Ascending aorta (tissue), 2 donors: ENCODE data around the gene MORF4L1. TPM values are rescaled to one million over a fixed set of nuclear protein-coding genes. Genes with fewer than 3 reads are reported as not detected.
A peak's percentile ranks its signal among the peaks of the same experiment; 100 is the strongest.
"Not testable (repeated sequence)": the region's sequence is repeated elsewhere in the genome, so short reads cannot be mapped to it uniquely, and the experiment has no call there.

Experiments used
- DNase-seq, 2 donors: peaks; one replicate each; pipeline ENCODE4 v3.0.0-alpha.2; 2019; ENCODE audit warnings: low spot score in 2 of 2
- H3K27ac ChIP-seq, 2 donors: fragments of 200-600 bp; sonication (generic); one replicate each; pipeline ENCODE4 v1.5.1; 2016 to 2017; ENCODE audit warnings: mild to moderate bottlenecking in 1 of 2
- H3K27me3 ChIP-seq: fragments of 200-600 bp; sonication (generic); one replicate; pipeline ENCODE4 v1.5.1; 2017
- H3K36me3 ChIP-seq, 2 donors: fragments of 200-600 bp; sonication (generic); one replicate each; pipeline ENCODE4 v1.5.1; 2016
- H3K4me1 ChIP-seq, 2 donors: fragments of 200-600 bp; sonication (generic); one replicate each; pipeline ENCODE4 v1.5.1; 2016 to 2017; ENCODE audit warnings: mild to moderate bottlenecking in 1 of 2
- H3K4me3 ChIP-seq, 2 donors: fragments of 200-600 bp; sonication (generic); one replicate each; pipeline ENCODE4 v1.5.1; 2016 to 2017; ENCODE audit warnings: mild to moderate bottlenecking in 1 of 2
- H3K9me3 ChIP-seq, 2 donors: fragments of 200-600 bp; sonication (generic); one replicate each; pipeline ENCODE4 v1.5.1; 2016
- CTCF ChIP-seq, 3 experiments: fragments of 200-600 bp in 2 of 3; fragments of 450-650 bp in 1 of 3; sonication (generic) in 2 of 3; IDR thresholded peaks; one replicate each; pipeline ENCODE4 v1.5.1; 2016 to 2019; ENCODE audit warnings: antibody characterized with exemption in 3 of 3, mild to moderate bottlenecking in 1 of 3, moderate library complexity in 1 of 3
- intact Hi-C: fragments of 100-400 bp; cut with DNase I; formaldehyde crosslinking; loops from one replicate; pipeline ENCODE4 v1.15.1; 2023
- total RNA-seq: library from RNA; depleted of rRNA; stranded (reverse); fragments of >200 nt; gene quantifications from one replicate; pipeline ENCODE4 v1.1.0, GENCODE V29; 2016

The MORF4L1 gene
- total RNA-seq, 1 donor from 2014 or later = 108 TPM

GRCh38 chr15:78927077-78927790 lies 54.5 kb downstream of the MORF4L1 start:
- H3K27ac ChIP-seq = no peak overlapping the region
- peaks cover 25 to 58% of the 10 kb centered on the region in 2 donors for H3K36me3 ChIP-seq
- TF ChIP-seq CTCF (IDR thresholded peaks at IDR 0.05) = no peak
- H3K4me1 ChIP-seq = peaks cover 0 to 5% of the 10 kb centered on the region in 2 donors
- no peaks in the 10 kb centered on the region for H3K9me3 ChIP-seq
- no peak overlapping the region for H3K4me3 ChIP-seq
- intact Hi-C loops = no loop called here
- no peak for DNase-seq
- H3K27me3 ChIP-seq = no peaks in the 10 kb centered on the region

GRCh38 chr15:78928176-78928575 lies 55.5 kb downstream of the MORF4L1 start:
- DNase-seq, H3K9me3 ChIP-seq, H3K4me1 ChIP-seq, H3K27me3 ChIP-seq, intact Hi-C loops, H3K4me3 ChIP-seq, H3K27ac ChIP-seq: not testable (repeated sequence)
- H3K36me3 ChIP-seq = peaks cover 17 to 48% of the 10 kb centered on the region in 2 donors

- H3K9me3 ChIP-seq = no peaks in the 10 kb centered on the region
- peaks cover 0 to 5% of the 10 kb centered on the region in 2 donors for H3K4me1 ChIP-seq
- no peaks in the 10 kb centered on the region for H3K27me3 ChIP-seq
- H3K36me3 ChIP-seq = peaks cover 12 to 44% of the 10 kb centered on the region in 2 donors
- H3K4me3 ChIP-seq = no peak overlapping the region
- no peak for TF ChIP-seq CTCF (IDR thresholded peaks at IDR 0.05)
- DNase-seq = no peak
- intact Hi-C loops = no loop called here
- H3K27ac ChIP-seq = no peak overlapping the region
These were observed 56.0 kb downstream of the MORF4L1 start for GRCh38 chr15:78928616-78929093.

GRCh38 chr15:78929536-78930264 lies 57.0 kb downstream of the MORF4L1 start:
- Histone ChIP-seq H3K27me3 (no peaks in the 10 kb centered on the region), H3K9me3 (no peaks in the 10 kb centered on the region), H3K27ac (no peak overlapping the region), H3K4me1 (peaks cover 3 to 14% of the 10 kb centered on the region in 2 donors), H3K4me3 (no peak overlapping the region), H3K36me3 (peaks cover 11 to 35% of the 10 kb centered on the region in 2 donors)
- TF ChIP-seq CTCF (IDR thresholded peaks at IDR 0.05) = no peak
- intact Hi-C loops = no loop called here
- DNase-seq = no peak

GRCh38 chr15:78930577-78931388 lies 58.1 kb downstream of the MORF4L1 start:
- peak overlapping the region; percentile 44 to 47 for H3K27ac ChIP-seq
- H3K9me3 ChIP-seq = no peaks in the 10 kb centered on the region
- H3K36me3 ChIP-seq = peaks cover 11 to 24% of the 10 kb centered on the region in 2 donors
- intact Hi-C loops = no loop called here
- H3K4me3 ChIP-seq = no peak overlapping the region
- DNase-seq = no peak
- TF ChIP-seq CTCF (IDR thresholded peaks at IDR 0.05) = no peak
- H3K4me1 ChIP-seq = peaks cover 3 to 15% of the 10 kb centered on the region in 2 donors
- no peaks in the 10 kb centered on the region for H3K27me3 ChIP-seq
